Sigmoid colon (tissue), 4 donors: Measurements from ENCODE around the gene CERS1.

Experiments
- CTCF ChIP-seq, 4 experiments: fragments of 450-650 bp in 3 of 4; fragments of 200-600 bp in 1 of 4; IDR thresholded peaks; one replicate each; pipeline ENCODE4 v1.5.1; 2016 to 2019; ENCODE audit warnings: antibody characterized with exemption in 4 of 4, mild to moderate bottlenecking in 3 of 4, moderate library complexity in 2 of 4
- POLR2A ChIP-seq, 2 donors: fragments of 450-650 bp; IDR thresholded peaks; one replicate each; pipeline ENCODE4 v1.6.1; 2016; ENCODE audit warnings: antibody characterized with exemption in 2 of 2, mild to moderate bottlenecking in 2 of 2, moderate library complexity in 2 of 2
- POLR2AphosphoS5 ChIP-seq, 4 donors: sonication (generic); formaldehyde crosslinking; IDR thresholded peaks; one replicate each; pipeline ENCODE4 v1.6.1; 2017; ENCODE audit warnings: antibody characterized with exemption in 4 of 4

GRCh38 chr19:18903156-18904037, 7.4 kb upstream of the CERS1 start:
- no peak for TF ChIP-seq POLR2A (IDR thresholded peaks at IDR 0.05)
- no peak for TF ChIP-seq POLR2AphosphoS5 (IDR thresholded peaks at IDR 0.05)
- no peak for TF ChIP-seq CTCF (IDR thresholded peaks at IDR 0.05)
